ENCODE measurements around the gene CXCL14. TPM values are rescaled to one million over a fixed set of nuclear protein-coding genes. Genes with fewer than 3 reads are reported as not detected.

The CXCL14 gene
- total RNA-seq, 2 donors from 2014 or later, result not detected

DNA sequence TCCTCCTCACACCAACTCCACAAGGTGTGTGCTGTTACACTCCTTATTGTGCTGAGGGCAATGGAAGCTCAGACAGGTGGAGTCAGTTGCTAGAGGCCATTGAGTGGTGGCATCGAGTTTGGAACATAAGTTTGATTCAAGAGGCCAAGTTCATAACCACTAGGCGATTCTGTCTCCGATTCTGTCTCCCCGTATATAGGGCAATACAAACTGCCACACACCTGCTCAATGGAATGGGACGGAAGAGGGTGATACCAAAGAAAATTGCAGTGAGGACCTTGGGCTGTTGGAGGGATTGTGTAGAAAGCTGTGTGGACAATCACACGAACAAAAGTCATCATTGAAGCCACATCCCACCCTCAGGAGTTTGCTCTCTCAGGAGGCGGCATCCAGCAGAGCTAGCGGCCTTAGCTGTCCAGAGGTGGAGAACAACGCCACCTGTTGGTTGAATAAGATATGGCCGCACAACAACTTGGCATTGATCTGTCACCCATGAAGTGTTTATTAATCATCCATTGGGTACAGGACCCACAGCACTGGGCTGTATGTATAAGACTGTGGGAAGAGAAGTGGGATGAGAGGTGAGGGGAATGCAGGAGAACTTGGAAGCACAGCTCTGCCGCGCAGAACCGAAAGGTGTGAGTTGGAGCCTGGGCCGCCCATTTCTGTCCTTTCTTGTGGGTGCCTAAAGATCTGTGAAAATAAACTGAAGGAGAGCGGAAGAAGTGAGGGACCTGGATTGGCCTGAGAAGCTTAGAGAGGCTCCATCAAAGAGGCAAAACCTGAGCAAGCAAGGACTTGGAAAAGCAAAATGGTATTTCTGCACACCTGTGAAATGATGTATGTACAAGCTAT is 27.0 kb downstream of the CXCL14 start:
- Mint-ChIP-seq H3K36me3 (ENCODE audit: low read depth) (no peaks in the 10 kb centered on the region), H3K27ac (no peak overlapping the region), H3K27me3 (peaks cover 39% of the 10 kb centered on the region), H3K9me3 (no peaks in the 10 kb centered on the region), H3K4me3 (no peak overlapping the region), H3K4me1 (no peaks in the 10 kb centered on the region)
- peak; percentile 78 for ATAC-seq (replicated peaks)

DNA sequence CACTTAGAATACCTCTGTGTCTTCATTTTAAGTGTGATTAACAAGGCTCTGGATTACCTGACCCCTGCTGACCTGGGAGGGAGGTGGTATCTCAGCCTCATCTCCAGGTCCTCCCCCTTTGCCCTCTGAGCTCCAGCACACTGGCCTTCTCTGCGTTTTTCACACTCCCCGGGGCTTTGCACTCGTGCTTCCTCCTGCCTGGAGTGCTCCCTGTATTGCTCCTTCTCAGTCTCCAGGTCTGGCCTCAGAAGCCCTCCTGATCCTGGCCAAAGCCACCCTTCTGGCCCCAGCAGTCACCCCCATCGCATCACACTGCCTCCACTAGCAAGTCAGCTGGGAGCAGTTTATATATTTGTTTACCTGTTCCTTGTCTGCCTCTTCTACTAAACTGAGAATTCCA is 29.4 kb downstream of the CXCL14 start:
- Mint-ChIP-seq H3K4me1 (no peaks in the 10 kb centered on the region), H3K27me3 (peaks cover 45% of the 10 kb centered on the region), H3K9me3 (no peaks in the 10 kb centered on the region), H3K4me3 (no peak overlapping the region), H3K36me3 (ENCODE audit: low read depth) (no peaks in the 10 kb centered on the region), H3K27ac (no peak overlapping the region)
- no peak for ATAC-seq (replicated peaks)

DNA sequence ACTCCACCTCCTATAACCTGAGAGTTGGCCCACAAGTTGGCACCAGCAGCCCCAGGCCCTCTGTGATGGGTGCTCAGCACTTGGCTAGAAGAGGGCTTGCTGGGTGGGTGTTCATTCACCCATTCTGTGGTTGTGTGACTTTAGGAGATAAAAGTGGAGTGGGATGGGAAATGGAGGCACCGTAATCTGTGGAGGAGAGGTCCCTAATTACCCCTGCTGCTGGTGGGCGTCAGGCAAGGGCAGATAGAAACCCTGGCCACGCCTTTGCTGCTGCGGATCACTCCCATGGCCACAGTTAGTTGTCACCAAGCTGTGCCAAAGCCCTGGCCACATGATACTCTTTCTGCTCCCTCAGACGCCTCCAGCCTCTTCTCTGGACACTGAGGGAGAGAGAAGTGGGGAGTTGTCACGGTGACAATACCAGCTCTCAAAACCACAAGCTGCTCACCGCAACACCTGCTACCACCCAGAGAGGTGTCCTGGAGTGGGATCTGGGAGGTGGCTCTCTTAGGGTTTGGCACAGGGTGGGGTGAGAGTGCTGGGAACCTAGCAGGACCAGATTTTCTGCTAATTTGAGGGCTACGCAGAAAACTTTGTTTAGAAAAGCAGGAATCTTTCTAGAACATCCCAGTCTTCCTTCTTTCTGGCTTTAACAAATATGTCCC is 31.1 kb downstream of the CXCL14 start:
- Mint-ChIP-seq H3K4me1 (peaks cover 6% of the 10 kb centered on the region), H3K9me3 (no peaks in the 10 kb centered on the region), H3K36me3 (ENCODE audit: low read depth) (no peaks in the 10 kb centered on the region), H3K4me3 (no peak overlapping the region), H3K27ac (no peak overlapping the region), H3K27me3 (peaks cover 52% of the 10 kb centered on the region)
- no peak for ATAC-seq (replicated peaks)

DNA sequence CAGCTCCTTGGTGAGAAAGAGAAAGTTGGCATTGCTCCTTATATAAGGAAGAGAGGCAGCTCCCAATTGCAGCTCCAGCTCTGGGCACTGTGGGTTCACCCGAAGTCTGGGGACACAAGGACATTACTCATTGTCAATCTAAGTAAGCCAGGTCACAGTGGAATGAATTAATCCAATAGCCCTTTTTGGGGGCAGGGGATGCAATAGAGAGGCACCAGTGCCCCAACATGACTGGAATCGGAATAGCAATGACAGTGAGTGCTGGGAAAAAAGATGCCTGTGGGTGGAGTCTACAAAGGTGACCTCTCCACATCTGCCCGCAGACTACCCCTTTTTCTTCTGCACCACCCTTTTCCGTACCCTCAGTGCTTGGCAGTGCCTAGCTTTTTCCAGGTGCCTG is 31.9 kb downstream of the CXCL14 start:
- Mint-ChIP-seq H3K36me3 (ENCODE audit: low read depth) (no peaks in the 10 kb centered on the region), H3K9me3 (no peaks in the 10 kb centered on the region), H3K4me3 (no peak overlapping the region), H3K27ac (no peak overlapping the region), H3K4me1 (peaks cover 6% of the 10 kb centered on the region), H3K27me3 (peaks cover 52% of the 10 kb centered on the region)
- ATAC-seq (replicated peaks), result no peak

DNA sequence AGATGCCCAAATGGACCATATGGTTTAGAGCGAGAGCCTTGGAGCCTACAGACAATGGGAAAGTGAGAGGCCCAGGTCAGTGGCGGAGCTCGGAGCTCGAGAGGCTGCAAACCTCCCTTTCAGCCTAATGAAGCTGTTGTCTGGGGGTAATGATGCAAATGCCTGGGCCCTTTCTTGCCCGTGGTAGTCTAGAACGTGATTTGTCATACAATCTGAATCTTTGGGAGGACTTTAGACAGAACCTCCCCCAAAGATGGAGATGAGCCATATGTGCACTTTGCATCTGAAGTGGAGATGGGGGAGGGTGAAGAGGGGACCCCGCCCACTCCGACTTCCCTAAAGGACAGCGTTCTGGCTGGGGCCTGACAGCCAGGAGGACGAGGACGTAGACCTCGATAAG is 32.7 kb downstream of the CXCL14 start:
- Mint-ChIP-seq H3K4me3 (no peak overlapping the region), H3K4me1 (peaks cover 6% of the 10 kb centered on the region), H3K27ac (no peak overlapping the region), H3K9me3 (no peaks in the 10 kb centered on the region), H3K36me3 (ENCODE audit: low read depth) (no peaks in the 10 kb centered on the region), H3K27me3 (peaks cover 57% of the 10 kb centered on the region)
- ATAC-seq (replicated peaks), result no peak

DNA sequence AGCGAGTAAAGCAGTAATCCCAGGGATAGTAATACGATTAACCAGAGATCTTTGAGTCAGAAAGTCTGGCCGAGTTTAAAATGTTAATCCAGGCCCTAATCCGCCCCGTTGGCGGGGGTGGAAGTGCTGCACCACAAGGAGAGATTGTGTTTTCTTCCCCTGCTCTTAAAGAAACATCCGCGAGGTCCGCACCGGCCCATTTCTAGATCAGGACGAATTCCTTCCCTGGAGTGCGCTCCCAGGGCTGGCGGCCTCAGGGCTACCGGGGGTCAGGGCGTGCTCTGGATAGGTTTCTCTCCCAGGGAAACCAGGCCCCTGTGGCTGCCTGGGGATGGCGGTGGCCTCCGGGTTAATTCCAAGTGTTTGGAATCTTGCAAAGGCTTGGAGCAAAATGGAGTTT is 33.7 kb downstream of the CXCL14 start:
- Mint-ChIP-seq H3K36me3 (ENCODE audit: low read depth) (no peaks in the 10 kb centered on the region), H3K4me3 (no peak overlapping the region), H3K9me3 (no peaks in the 10 kb centered on the region), H3K4me1 (peaks cover 6% of the 10 kb centered on the region), H3K27me3 (peaks cover 63% of the 10 kb centered on the region), H3K27ac (no peak overlapping the region)
- no peak for ATAC-seq (replicated peaks)

DNA sequence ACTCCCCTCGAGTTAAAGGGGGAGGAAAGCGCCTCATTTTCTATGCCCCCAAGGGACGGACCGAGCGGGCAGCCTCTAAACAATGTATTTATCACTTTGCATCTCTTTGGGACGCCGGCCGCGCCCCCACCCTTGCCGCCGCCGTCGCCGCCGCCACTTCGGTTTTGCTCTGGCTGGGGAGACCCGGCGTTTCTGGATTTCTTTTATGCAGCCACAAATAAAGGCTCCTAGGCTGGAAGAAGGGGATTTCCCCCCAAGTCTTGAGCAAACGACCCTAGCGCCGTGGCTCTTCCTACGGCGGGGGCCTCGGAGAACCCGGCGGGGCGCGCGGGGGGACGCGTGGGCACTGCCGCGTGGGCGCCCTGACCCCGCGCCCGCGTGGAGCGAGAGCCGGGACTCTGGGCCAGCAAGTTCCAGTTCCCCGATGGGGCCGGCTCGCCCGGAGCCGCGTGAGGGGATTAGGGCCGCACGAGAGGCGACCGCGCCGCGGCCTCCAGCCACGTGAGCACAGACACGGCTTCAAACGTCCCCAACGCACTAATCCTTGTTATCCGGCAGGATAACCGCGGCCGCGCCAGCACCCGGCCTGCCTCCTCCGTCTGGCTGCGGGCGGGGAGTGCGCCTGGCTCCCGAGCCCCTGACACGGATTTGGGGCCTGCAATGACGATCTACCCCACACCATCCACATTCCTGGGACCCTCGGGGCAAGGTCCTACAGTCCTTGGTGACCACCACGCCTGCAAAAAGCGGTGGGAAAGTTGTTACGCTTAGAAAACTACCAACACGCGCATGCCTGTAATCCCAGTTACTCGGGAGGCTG is 35.1 kb downstream of the CXCL14 start:
- peaks cover 68% of the 10 kb centered on the region for H3K27me3 Mint-ChIP-seq
- no peaks in the 10 kb centered on the region for H3K9me3 Mint-ChIP-seq
- ATAC-seq (replicated peaks), result peak; percentile 19
- peaks cover 6% of the 10 kb centered on the region for H3K4me1 Mint-ChIP-seq
- H3K4me3 Mint-ChIP-seq, result peak overlapping the region; percentile 83
- no peaks in the 10 kb centered on the region for H3K36me3 Mint-ChIP-seq (ENCODE audit: low read depth)
- H3K27ac Mint-ChIP-seq, result no peak overlapping the region

DNA sequence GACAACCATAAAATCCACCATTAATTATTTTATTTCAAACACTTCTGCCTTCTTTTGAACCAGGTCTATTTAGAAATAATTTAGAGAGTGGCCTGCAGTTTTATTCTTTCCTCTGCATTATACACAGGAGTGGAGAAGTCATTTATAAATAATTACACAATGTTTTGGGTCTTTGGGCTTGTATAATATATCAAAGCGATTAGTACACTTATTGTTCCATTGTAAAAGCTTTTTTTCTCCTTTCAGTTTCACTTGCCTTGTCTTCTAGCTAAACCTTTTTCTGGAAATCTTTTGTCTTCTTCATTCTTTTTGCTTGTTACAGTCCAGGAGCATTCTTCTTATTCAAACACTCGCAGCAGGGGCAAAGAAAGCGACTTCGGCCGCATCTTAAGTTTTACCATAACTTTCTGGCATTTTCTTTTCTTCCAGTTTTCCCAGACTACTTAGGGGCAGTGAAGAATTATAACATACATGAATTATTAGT is 35.7 kb downstream of the CXCL14 start:
- H3K27me3 Mint-ChIP-seq, result peaks cover 72% of the 10 kb centered on the region
- no peaks in the 10 kb centered on the region for H3K9me3 Mint-ChIP-seq
- H3K36me3 Mint-ChIP-seq (ENCODE audit: low read depth), result no peaks in the 10 kb centered on the region
- ATAC-seq (replicated peaks), result no peak
- peaks cover 6% of the 10 kb centered on the region for H3K4me1 Mint-ChIP-seq
- no peak overlapping the region for H3K27ac Mint-ChIP-seq
- peak overlapping the region; percentile 83 for H3K4me3 Mint-ChIP-seq

DNA sequence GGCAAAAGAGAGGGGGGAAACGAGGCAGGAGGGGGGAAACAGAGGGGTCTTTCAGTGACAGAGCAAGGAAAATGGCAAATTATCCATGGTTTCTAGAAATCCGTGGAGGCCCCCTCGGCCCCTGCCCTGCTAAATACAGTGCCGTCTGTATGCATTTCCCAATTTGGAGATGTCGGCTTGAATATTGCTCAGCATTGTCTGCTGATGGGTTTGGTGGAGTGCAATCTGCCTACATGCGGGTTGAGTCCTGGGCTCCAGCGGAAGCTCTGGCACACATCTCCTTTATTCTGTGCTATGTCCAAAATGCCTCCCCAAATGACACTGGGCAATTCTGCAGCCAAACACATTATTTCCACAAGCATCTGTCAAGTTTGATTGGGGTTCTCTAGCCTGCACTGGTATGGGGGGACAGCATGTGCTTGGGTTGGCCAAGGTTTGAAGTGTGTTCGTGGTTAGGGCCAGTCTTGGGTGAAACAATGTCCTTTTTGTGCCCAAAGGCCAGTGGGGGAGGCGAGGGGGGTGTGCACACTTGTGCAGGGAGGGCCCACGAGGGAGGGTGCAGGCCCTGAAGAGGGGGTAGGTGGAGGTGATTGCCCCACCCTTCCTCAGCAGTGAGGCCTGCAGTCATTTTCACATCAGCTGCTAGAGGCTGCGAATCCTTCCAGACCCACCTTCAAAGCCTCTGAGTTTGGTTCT is 36.8 kb downstream of the CXCL14 start:
- H3K27me3 Mint-ChIP-seq, result peaks cover 77% of the 10 kb centered on the region
- no peaks in the 10 kb centered on the region for H3K9me3 Mint-ChIP-seq
- no peak for ATAC-seq (replicated peaks)
- no peak overlapping the region for H3K27ac Mint-ChIP-seq
- no peak overlapping the region for H3K4me3 Mint-ChIP-seq
- peaks cover 6% of the 10 kb centered on the region for H3K4me1 Mint-ChIP-seq
- no peaks in the 10 kb centered on the region for H3K36me3 Mint-ChIP-seq (ENCODE audit: low read depth)

DNA sequence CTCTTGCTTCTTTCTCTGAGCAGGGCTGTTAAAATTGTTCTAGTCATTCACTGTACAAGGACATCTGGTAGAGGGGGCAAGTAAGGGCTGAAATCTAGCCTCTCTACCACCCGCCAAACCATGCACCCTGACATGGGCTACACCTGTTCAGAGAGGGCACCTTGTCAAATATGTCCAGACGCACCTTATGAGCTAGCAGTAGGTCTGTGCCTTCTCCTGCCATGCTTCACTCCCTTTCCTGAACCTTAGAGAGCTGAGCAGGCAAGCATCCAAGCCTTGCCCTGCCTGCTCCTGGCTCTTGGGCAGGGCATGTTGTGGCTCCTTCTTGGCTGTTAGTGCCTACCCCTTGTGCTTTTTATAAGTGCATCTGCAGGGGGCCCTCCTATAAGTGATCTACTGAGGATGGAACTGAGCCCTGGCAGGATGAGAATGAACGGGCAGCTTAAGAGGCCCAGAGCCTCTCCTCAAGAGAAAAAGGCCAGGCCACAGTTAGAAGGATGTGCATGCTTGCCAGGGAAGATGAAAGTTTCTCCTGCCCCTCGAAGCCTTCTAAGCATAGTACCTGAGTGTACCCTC is 39.3 kb downstream of the CXCL14 start:
- Mint-ChIP-seq H3K9me3 (no peaks in the 10 kb centered on the region), H3K36me3 (ENCODE audit: low read depth) (no peaks in the 10 kb centered on the region), H3K4me3 (no peak overlapping the region), H3K27ac (no peak overlapping the region), H3K27me3 (peaks cover 72% of the 10 kb centered on the region), H3K4me1 (peaks cover 10% of the 10 kb centered on the region)
- no peak for ATAC-seq (replicated peaks)

DNA sequence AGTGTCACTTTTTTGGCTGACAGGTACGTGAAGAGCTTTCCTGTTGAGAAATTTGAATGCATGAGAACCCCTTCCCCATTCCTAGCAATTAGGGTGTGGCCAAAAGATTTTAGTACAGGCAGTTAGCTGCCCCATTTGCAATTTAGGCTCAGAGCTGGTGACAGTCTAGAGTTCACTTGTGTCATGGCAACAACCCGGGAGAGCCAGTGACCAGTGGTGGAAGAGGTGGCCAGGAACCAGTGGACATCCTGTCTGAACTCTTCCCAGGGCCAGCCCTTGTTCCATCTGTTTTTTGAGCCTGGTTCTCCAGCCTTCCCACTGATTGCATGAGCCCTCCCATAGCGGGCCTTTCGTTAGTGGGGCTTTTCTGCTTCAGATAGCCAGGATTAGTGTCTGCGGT is 40.5 kb downstream of the CXCL14 start:
- ATAC-seq (replicated peaks), result no peak
- peaks cover 78% of the 10 kb centered on the region for H3K27me3 Mint-ChIP-seq
- no peak overlapping the region for H3K4me3 Mint-ChIP-seq
- H3K36me3 Mint-ChIP-seq (ENCODE audit: low read depth), result no peaks in the 10 kb centered on the region
- H3K9me3 Mint-ChIP-seq, result no peaks in the 10 kb centered on the region
- peaks cover 11% of the 10 kb centered on the region for H3K4me1 Mint-ChIP-seq
- no peak overlapping the region for H3K27ac Mint-ChIP-seq

DNA sequence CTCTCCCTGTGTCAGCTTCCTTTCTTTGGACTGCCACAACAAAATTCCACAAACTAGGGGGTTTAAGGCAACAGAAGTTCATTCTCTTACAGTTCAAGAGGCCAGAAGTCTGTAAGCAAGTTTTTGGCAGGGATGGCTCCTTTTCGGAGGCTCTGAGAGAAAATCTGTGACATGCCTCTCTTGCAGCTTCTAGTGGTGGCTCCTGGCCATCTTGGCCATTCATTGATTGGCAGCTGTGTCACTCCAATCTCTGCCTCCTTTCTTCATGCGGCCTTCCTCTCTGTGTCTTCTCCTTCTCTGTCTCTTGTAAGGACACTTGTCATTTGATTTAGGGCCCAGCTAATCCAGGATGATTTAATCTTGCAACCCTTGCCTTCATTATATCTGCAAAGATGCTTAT is 41.0 kb downstream of the CXCL14 start:
- Mint-ChIP-seq H3K27me3 (peaks cover 78% of the 10 kb centered on the region), H3K4me1 (peaks cover 6% of the 10 kb centered on the region), H3K4me3 (no peak overlapping the region), H3K27ac (no peak overlapping the region), H3K36me3 (ENCODE audit: low read depth) (no peaks in the 10 kb centered on the region), H3K9me3 (no peaks in the 10 kb centered on the region)
- no peak for ATAC-seq (replicated peaks)

DNA sequence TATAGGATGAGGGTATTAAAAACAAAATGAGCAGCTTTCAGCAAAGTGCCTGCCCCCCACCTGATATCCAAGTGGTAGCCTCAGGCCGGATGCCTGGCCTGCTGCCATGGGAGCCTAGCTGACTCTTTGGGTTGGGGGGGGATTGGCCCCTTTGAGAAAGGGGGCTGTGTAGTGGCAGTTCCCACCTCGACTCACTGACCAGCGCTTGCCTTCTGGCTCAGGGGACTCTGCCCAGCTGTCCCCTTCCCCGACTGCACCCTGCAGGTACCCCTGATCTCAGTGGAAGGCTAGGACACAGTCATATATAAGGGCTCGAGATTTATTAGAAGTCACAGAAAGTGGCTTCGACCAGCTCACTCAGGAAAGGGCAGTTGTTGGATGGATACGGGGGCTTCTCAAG is 41.5 kb downstream of the CXCL14 start:
- peaks cover 6% of the 10 kb centered on the region for H3K4me1 Mint-ChIP-seq
- H3K27ac Mint-ChIP-seq, result no peak overlapping the region
- no peak overlapping the region for H3K4me3 Mint-ChIP-seq
- no peaks in the 10 kb centered on the region for H3K9me3 Mint-ChIP-seq
- peaks cover 80% of the 10 kb centered on the region for H3K27me3 Mint-ChIP-seq
- no peak for ATAC-seq (replicated peaks)
- no peaks in the 10 kb centered on the region for H3K36me3 Mint-ChIP-seq (ENCODE audit: low read depth)
